Urothelium cell line (cell line): ENCODE data around the gene PRTN3.
A peak's percentile ranks its signal among the peaks of the same experiment; 100 is the strongest.

Experiments used
- DNase-seq: peaks from one replicate; pipeline ENCODE4 v3.0.0; 2011; ENCODE audit warnings: low spot score, mixed read lengths
- FAIRE-seq: peaks from 2 replicates; lab custom pipeline; 2011; peaks lifted over from hg19 to GRCh38; lab: Jason Lieb, UNC

The PRTN3 gene

GRCh38 chr19:861756-862580, 21.2 kb downstream of the PRTN3 start:
- peak; percentile 39 for DNase-seq
- FAIRE-seq, result no peak

DNA sequence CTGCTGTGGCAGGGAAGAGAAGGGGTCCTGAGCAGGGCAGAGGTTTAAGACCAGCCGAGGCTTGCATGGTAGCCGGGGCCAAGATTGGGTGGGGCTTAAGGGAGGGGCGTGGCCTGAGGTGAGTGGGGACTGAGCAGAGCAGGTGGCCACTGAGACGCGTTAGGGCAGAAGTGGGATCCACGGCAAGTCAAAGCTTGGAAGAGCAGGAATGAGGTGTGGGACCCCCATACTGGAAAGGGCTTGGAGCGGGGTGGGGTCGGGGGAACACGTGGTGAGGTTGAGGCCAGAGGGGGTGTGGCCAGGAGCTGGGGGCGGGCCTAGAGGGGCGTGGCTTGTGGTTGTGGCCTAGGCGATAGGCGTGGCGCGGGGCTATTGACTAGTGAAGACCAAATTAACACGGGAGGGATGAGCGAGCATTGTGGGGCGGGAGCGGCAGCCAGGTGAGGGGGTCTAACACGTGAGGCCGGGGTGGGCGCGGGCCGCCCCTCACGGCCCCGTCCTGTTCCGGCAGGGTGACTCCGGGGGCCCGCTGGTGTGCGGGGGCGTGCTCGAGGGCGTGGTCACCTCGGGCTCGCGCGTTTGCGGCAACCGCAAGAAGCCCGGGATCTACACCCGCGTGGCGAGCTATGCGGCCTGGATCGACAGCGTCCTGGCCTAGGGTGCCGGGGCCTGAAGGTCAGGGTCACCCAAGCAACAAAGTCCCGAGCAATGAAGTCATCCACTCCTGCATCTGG, 21.9 kb downstream of the PRTN3 start:
- no peak for FAIRE-seq
- peak; percentile 21 for DNase-seq

DNA sequence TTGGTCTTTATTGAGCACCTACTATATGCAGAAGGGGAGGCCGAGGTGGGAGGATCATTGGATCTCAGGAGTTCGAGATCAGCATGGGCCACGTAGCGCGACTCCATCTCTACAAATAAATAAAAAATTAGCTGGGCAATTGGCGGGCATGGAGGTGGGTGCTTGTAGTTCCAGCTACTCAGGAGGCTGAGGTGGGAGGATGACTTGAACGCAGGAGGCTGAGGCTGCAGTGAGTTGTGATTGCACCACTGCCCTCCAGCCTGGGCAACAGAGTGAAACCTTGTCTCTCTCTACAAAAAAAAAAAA, 22.5 kb downstream of the PRTN3 start:
- DNase-seq (no peak), FAIRE-seq (no peak)

- FAIRE-seq (no peak), DNase-seq (no peak)
These were observed 26.0 kb downstream of the PRTN3 start for GRCh38 chr19:866769-867300.

DNA sequence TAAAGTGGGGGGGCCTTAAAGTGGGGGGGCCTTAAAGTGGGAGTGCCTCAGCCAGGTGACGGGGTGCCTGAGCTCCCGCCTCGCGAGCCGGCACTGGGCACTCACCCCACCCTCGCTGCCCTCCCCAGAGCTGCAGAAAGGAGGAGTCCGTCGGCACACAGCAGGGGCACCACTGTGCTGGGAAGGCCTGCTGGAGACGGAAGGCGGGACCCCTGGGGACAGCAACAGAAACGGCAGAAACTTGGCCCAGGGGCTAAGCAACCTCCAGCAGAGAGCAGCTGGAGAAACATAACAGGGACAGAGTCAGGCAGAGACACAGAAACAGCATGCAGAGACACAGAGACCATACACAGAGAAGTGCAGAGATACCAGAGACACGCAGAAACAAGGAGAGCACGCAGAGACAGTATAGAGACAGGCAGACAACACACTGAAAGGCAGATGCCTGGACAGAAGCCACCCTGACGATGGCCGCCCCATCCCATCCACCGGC, 26.5 kb downstream of the PRTN3 start:
- no peak for FAIRE-seq

DNA sequence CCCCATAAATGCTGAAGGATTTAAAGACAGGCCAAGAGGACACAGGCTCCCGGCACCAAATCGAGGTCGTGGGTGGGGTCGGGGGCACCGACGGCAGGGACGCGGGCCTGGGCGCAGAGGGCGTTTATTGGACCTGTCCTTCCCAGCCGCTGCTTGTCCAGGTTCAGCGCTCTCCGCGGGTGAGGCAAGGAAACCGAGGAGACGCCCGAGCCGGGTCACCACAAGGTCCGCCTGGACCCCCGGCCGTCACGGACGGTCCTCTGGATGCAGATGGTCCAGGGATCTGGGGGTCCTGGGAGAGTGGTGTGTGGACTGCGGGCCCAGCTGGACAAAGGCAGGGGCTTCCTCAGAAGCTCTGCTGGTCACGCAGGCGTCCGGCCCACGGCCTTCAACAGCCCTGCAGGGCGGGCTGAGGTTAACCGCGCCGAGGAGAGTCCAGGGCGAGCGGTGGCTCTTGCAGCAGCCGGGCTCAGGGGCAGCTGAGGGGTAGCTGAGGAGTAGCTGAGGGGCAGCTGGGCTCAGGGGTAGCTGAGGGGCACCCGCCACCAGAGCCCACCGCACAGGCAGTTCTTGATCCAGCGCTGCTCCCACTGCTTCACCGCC, 27.2 kb downstream of the PRTN3 start:
- DNase-seq, result no peak
- FAIRE-seq, result no peak

More for the DNA sequence above, 26.5 kb downstream of the PRTN3 start:
- no peak for DNase-seq

- FAIRE-seq (no peak), DNase-seq (no peak)
These were observed 27.9 kb downstream of the PRTN3 start for GRCh38 chr19:868458-869244.

DNA sequence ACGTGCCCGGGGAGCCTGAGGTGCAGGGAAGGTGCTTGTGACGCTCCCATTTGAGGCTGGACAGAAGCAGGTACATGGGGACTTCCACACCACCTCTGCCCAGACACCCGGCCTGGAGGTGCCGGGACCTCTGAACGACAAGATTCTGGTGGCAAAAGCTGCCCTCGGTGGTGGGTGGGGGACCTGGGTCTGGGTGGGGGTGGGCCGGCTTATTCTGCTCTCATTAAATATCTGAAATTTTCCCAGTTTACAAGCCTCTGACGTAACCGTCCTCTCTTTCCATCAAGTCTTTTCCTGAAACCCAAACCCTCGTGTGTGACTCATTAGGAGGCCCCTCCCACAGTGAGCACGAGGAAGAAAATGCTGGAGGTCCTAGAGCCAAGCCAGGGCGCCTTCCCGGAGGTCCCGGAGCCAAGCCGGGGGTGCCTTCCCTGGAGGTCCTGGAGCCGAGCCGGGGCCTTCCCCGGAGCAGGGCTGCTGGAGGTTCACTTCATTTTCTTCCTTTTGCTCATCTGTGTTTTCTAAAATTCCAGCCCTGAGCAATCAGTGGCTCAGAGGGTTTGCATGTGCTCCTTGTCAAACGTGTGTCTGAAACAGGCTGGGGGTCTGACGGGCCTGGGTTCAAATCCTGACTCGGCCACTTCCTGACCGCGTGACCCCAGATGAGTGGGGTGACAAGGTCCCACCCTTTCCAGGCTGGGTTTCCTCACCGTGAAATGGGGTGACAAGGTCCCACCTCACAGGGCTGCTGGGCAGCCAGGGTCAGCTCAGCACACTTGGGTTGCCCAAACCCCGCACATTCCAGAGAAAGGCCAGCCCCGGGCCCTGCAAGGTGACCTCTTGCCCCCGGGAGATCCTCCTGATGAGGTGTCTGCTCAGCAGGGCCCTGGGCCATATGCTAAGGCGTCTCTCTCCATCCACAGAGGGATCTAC, 28.7 kb downstream of the PRTN3 start:
- no peak for FAIRE-seq
- DNase-seq, result peak; percentile 66

GRCh38 chr19:870314-870713, 29.5 kb downstream of the PRTN3 start:
- FAIRE-seq (no peak), DNase-seq (no peak)

DNA sequence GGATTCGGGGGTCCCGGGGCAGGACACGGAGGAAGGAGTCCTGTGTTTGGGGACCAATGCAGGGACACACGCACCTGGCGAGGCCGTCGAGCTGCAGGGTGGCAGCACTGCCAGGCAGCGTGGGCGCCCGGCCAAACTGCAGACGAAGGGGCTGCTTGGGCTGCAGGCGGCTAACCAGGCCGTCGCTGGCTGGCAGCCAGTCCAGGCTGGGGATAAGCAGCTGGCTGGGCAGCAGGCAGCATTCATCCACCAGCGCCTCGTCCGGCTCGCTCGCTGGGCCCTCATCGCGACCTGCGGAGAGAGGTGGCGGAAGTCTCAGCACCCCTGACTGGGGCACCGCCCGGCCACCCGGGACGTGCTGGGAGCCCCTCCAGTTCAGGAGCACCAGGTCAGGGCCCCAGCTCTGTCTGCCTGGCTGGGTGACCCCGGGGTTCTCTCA, 30.2 kb downstream of the PRTN3 start:
- DNase-seq (no peak), FAIRE-seq (no peak)

- no peak for FAIRE-seq
- peak; percentile 62 for DNase-seq
These were observed 30.9 kb downstream of the PRTN3 start for GRCh38 chr19:871446-872265.

- FAIRE-seq, result no peak
- peak; percentile 59 for DNase-seq
These were observed 31.6 kb downstream of the PRTN3 start for GRCh38 chr19:872266-872951.

- FAIRE-seq, result no peak
- no peak for DNase-seq
These were observed 32.3 kb downstream of the PRTN3 start for GRCh38 chr19:873084-873483.

- DNase-seq (no peak), FAIRE-seq (no peak)
These were observed 32.8 kb downstream of the PRTN3 start for GRCh38 chr19:873561-874041.

GRCh38 chr19:875265-875879, 34.6 kb downstream of the PRTN3 start:
- FAIRE-seq, result no peak
- DNase-seq, result no peak

- DNase-seq (no peak), FAIRE-seq (no peak)
These were observed 35.3 kb downstream of the PRTN3 start for GRCh38 chr19:876089-876488.

DNA sequence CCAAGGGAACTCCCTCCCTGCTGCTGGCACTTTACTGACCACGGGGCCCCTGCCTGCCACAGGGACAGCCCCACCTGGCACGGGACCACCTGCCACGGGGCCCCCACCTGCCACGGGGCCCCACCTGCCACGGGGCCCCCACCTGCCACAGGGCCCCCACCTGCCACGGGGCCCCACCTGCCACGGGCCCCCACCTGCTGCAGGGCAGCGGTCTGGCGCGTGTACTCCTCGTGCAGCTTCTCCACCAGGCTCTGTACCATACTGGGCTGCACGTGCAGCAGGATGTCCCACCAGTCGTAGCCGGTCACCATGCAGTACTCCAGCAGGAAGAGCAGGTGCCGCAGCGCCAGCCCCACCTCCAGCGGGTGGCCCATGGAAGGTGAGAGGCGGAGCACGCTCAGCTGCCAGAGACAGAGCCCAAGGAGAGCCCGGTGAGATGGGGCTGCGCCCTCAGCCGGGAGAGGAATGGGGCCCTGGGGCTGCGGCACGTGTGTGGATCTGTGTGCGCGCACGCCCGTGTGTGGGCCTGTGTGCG, 36.0 kb downstream of the PRTN3 start:
- FAIRE-seq, result no peak
- DNase-seq, result no peak
